Bronchial epithelial cell (primary cell): ENCODE measurements around the gene TRPV3. TPM values are rescaled to one million over a fixed set of nuclear protein-coding genes. Genes with fewer than 3 reads are reported as not detected.
"Not testable (repeated sequence)": the region's sequence is repeated elsewhere in the genome, so short reads cannot be mapped to it uniquely, and the experiment has no call there.

ENCODE experiments used
- DNase-seq: peaks from one replicate; pipeline ENCODE4 v3.0.0-alpha.2; 2010; ENCODE audit warnings: low read depth
- FAIRE-seq: peaks from 2 replicates; lab custom pipeline; 2011; peaks lifted over from hg19 to GRCh38; lab: Jason Lieb, UNC
- H3K27me3 ChIP-seq: 2 replicates; pipeline ENCODE4 v1.5.1; 2011; ENCODE audit warnings: low read length; ENCODE audit not compliant: control insufficient read depth, insufficient read depth
- H3K36me3 ChIP-seq: 2 replicates; pipeline ENCODE4 v1.5.1; 2011; ENCODE audit warnings: low read length; ENCODE audit not compliant: control insufficient read depth, insufficient read depth
- H3K4me3 ChIP-seq: 2 replicates; pipeline ENCODE4 v1.5.1; 2011; ENCODE audit warnings: mild to moderate bottlenecking, low read depth, low read length, control low read depth
- CTCF ChIP-seq: IDR thresholded peaks from 2 replicates; pipeline ENCODE4 v1.5.1; 2011; ENCODE audit warnings: mild to moderate bottlenecking, moderate library complexity, low read length, control low read depth, inconsistent platforms; ENCODE audit not compliant: insufficient read depth, severe bottlenecking
- total RNA-seq: library from RNA; depleted of rRNA; stranded (reverse); fragments of >200 nt; gene quantifications from 2 replicates; pipeline ENCODE4 v1.2.1, GENCODE V29; 2014

Gene TRPV3
- total RNA-seq, 1 donor from 2014 or later, result 0.79 TPM

- FAIRE-seq (no peak), DNase-seq (no peak)
- TF ChIP-seq CTCF, result no peak
- H3K27me3 ChIP-seq, result no peaks in the 10 kb centered on the region
- no peak within 1 kb of the TSS for H3K4me3 ChIP-seq
- H3K36me3 ChIP-seq, result no peaks in the 10 kb centered on the region
Measured at GRCh38 chr17:3471599-3471998, 86.0 kb downstream of the TRPV3 start, which contains the start of gene SPATA22. TSS of gene SPATA22 (minus strand) at chr17:3471819. CDS start at chr17:3469325, 2,494 bp downstream.

- no peaks in the 10 kb centered on the region for H3K27me3 ChIP-seq
- TF ChIP-seq CTCF, result no peak
- DNase-seq, result no peak
- H3K36me3 ChIP-seq, result no peaks in the 10 kb centered on the region
- H3K4me3 ChIP-seq, result no peak overlapping the region
- FAIRE-seq, result no peak
Measured at GRCh38 chr17:3469529-3469928, 88.1 kb downstream of the TRPV3 start.

- not testable (repeated sequence) for H3K36me3 ChIP-seq, H3K27me3 ChIP-seq, FAIRE-seq, H3K4me3 ChIP-seq, DNase-seq
Measured at GRCh38 chr17:3466355-3466754, 91.3 kb downstream of the TRPV3 start.

Other genes starting within 250 kb of the TRPV3 start
- gene OR3A2, start 171.5 kb downstream of the TRPV3 start, total RNA-seq, result not detected in 2 replicates
- not detected in 2 replicates for gene OR1E1, start 159.4 kb downstream of the TRPV3 start, total RNA-seq
- not detected in 2 replicates for gene OR3A3, start 146.4 kb downstream of the TRPV3 start, total RNA-seq
- not detected in 2 replicates for gene OR1E2, start 124.0 kb downstream of the TRPV3 start, total RNA-seq
- gene SPATA22, start 86.0 kb downstream of the TRPV3 start, total RNA-seq, result not detected in 2 replicates
- not detected in 2 replicates for gene ASPA, start 81.8 kb downstream of the TRPV3 start, total RNA-seq
- gene TRPV1, start 51.6 kb upstream of the TRPV3 start, total RNA-seq, result 1.6 and 2.0 TPM in 2 replicates
- gene SHPK, start 78.4 kb upstream of the TRPV3 start, total RNA-seq, result 7.6 and 9.0 TPM in 2 replicates
- 15.0 and 31.3 TPM in 2 replicates for gene CTNS, start 78.9 kb upstream of the TRPV3 start, total RNA-seq
- 150 and 200 TPM in 2 replicates for gene TAX1BP3, start 110.8 kb upstream of the TRPV3 start, total RNA-seq
- gene EMC6, start 111.0 kb upstream of the TRPV3 start, total RNA-seq, result 21.3 and 26.1 TPM in 2 replicates
- 0.38 and 0.53 TPM in 2 replicates for gene P2RX5, start 138.3 kb upstream of the TRPV3 start, total RNA-seq
- 0.53 and 0.64 TPM in 2 replicates for gene HASPIN, start 166.1 kb upstream of the TRPV3 start, total RNA-seq
- gene ITGAE, start 243.4 kb upstream of the TRPV3 start, total RNA-seq, result 17.1 and 21.9 TPM in 2 replicates